Rectal smooth muscle tissue (tissue), 1 donor: ENCODE results near the gene SESN2.

Experiments
- H3K27ac ChIP-seq: one replicate; pipeline ENCODE4 v1.7.0; 2013; ENCODE audit warnings: low read depth, low read length, inconsistent platforms
- H3K27me3 ChIP-seq: one replicate; pipeline ENCODE4 v1.7.0; 2013; ENCODE audit warnings: low read length; ENCODE audit not compliant: control insufficient read depth, insufficient read depth
- H3K36me3 ChIP-seq: one replicate; pipeline ENCODE4 v1.7.0; 2013; ENCODE audit warnings: low read length; ENCODE audit not compliant: control insufficient read depth, insufficient read depth
- H3K4me1 ChIP-seq: one replicate; pipeline ENCODE4 v1.7.0; 2013; ENCODE audit warnings: low read length; ENCODE audit not compliant: control insufficient read depth, insufficient read depth
- H3K4me3 ChIP-seq: one replicate; pipeline ENCODE4 v1.7.0; 2013; ENCODE audit warnings: low read length
- H3K9ac ChIP-seq: one replicate; pipeline ENCODE4 v1.7.0; 2013; ENCODE audit warnings: low read length

The SESN2 gene, protein sequence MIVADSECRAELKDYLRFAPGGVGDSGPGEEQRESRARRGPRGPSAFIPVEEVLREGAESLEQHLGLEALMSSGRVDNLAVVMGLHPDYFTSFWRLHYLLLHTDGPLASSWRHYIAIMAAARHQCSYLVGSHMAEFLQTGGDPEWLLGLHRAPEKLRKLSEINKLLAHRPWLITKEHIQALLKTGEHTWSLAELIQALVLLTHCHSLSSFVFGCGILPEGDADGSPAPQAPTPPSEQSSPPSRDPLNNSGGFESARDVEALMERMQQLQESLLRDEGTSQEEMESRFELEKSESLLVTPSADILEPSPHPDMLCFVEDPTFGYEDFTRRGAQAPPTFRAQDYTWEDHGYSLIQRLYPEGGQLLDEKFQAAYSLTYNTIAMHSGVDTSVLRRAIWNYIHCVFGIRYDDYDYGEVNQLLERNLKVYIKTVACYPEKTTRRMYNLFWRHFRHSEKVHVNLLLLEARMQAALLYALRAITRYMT

GRCh38 chr1:28259252-28259933, at the start of gene SESN2:
Gene SESN2, plus strand, starts transcription at chr1:28259518. Its CDS starts 330 bp downstream, at chr1:28259848.
- H3K36me3 ChIP-seq: no peaks in the 10 kb centered on the region
- no peaks in the 10 kb centered on the region for H3K27me3 ChIP-seq
- peak within 1 kb of the TSS; percentile 95 for H3K4me3 ChIP-seq
- peak within 1 kb of the TSS; percentile 62 for H3K9ac ChIP-seq
- H3K27ac ChIP-seq: peak within 1 kb of the TSS; percentile 86
- H3K4me1 ChIP-seq: peaks cover 2% of the 10 kb centered on the region

- H3K36me3 ChIP-seq: peaks cover 23% of the 10 kb centered on the region
- no peak overlapping the region for H3K4me3 ChIP-seq
- H3K9ac ChIP-seq: no peak overlapping the region
- no peaks in the 10 kb centered on the region for H3K27me3 ChIP-seq
- H3K27ac ChIP-seq: no peak overlapping the region
- H3K4me1 ChIP-seq: no peaks in the 10 kb centered on the region
Observed at GRCh38 chr1:28209700-28210099, 49.6 kb upstream of the SESN2 start.

- no peaks in the 10 kb centered on the region for H3K27me3 ChIP-seq
- peaks cover 20% of the 10 kb centered on the region for H3K36me3 ChIP-seq
- no peak overlapping the region for H3K27ac ChIP-seq
- H3K4me3 ChIP-seq: no peak overlapping the region
- no peak overlapping the region for H3K9ac ChIP-seq
- H3K4me1 ChIP-seq: no peaks in the 10 kb centered on the region
Observed at GRCh38 chr1:28213315-28213714, 46.0 kb upstream of the SESN2 start.

GRCh38 chr1:28229089-28229488, 30.2 kb upstream of the SESN2 start:
- no peaks in the 10 kb centered on the region for H3K27me3 ChIP-seq
- H3K4me1 ChIP-seq: peaks cover 8% of the 10 kb centered on the region
- H3K27ac ChIP-seq: no peak overlapping the region
- H3K9ac ChIP-seq: no peak overlapping the region
- peaks cover 10% of the 10 kb centered on the region for H3K36me3 ChIP-seq
- H3K4me3 ChIP-seq: no peak overlapping the region

DNA sequence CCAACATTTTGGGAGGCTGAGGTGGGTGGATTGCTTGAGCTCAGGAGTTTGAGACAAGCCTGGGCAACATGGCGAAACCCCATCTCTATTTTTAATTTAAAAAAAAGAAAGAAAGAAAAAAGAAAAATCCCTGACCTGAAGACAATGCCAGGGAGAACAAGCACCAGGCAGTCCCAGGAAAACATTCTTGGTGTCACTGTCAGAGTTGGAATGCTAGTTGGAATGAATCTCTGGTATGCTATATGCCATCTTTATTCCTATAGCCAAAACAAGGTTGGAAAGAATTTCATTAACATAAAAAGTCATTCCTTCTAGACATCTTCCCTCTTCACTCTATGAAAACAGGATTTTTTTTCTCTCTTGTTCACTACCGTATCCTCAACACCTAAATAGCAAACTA, 29.3 kb upstream of the SESN2 start:
- no peak overlapping the region for H3K27ac ChIP-seq
- peaks cover 8% of the 10 kb centered on the region for H3K4me1 ChIP-seq
- H3K36me3 ChIP-seq: peaks cover 10% of the 10 kb centered on the region
- no peaks in the 10 kb centered on the region for H3K27me3 ChIP-seq
- H3K4me3 ChIP-seq: no peak overlapping the region
- no peak overlapping the region for H3K9ac ChIP-seq

GRCh38 chr1:28232558-28233263, 26.6 kb upstream of the SESN2 start, which contains the start of gene DNAJC8:
Gene DNAJC8, minus strand, starts transcription at chr1:28233029. Its CDS starts 31 bp downstream, at chr1:28232998.
- Histone ChIP-seq H3K36me3 (peaks cover 5% of the 10 kb centered on the region), H3K4me1 (peaks cover 17% of the 10 kb centered on the region), H3K27ac (peak within 1 kb of the TSS; percentile 83), H3K4me3 (peak within 1 kb of the TSS; percentile 100), H3K27me3 (no peaks in the 10 kb centered on the region), H3K9ac (peak within 1 kb of the TSS; percentile 100)

DNA sequence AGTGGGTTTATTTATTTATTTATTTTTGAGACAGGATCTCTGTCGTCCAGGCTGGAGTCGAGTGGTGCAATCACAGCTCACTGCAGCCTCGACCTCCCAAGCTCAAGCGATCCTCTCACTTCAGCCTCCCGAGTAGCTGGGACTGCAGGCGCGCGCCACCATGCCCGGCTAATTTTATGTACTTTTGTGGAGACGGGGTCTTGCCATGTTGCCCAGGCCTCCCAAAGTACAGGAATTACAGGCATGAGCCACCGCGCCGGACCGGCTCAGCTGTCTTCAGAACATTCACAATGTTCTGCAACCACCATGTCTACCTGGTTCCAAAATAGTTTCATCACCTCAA, 26.1 kb upstream of the SESN2 start:
- H3K4me1 ChIP-seq: peaks cover 17% of the 10 kb centered on the region
- peak overlapping the region; percentile 100 for H3K4me3 ChIP-seq
- H3K36me3 ChIP-seq: peaks cover 7% of the 10 kb centered on the region
- no peak overlapping the region for H3K27ac ChIP-seq
- H3K9ac ChIP-seq: no peak overlapping the region
- H3K27me3 ChIP-seq: no peaks in the 10 kb centered on the region

GRCh38 chr1:28235755-28236655, 23.3 kb upstream of the SESN2 start, which contains the start of gene ATP5IF1:
Gene ATP5IF1, plus strand, starts transcription at chr1:28236124. Its CDS starts 60 bp downstream, at chr1:28236184.
- H3K9ac ChIP-seq: peak within 1 kb of the TSS; percentile 76
- H3K4me3 ChIP-seq: peak within 1 kb of the TSS; percentile 99
- H3K36me3 ChIP-seq: peaks cover 3% of the 10 kb centered on the region
- no peaks in the 10 kb centered on the region for H3K27me3 ChIP-seq
- H3K4me1 ChIP-seq: peaks cover 17% of the 10 kb centered on the region
- peak within 1 kb of the TSS; percentile 91 for H3K27ac ChIP-seq

DNA sequence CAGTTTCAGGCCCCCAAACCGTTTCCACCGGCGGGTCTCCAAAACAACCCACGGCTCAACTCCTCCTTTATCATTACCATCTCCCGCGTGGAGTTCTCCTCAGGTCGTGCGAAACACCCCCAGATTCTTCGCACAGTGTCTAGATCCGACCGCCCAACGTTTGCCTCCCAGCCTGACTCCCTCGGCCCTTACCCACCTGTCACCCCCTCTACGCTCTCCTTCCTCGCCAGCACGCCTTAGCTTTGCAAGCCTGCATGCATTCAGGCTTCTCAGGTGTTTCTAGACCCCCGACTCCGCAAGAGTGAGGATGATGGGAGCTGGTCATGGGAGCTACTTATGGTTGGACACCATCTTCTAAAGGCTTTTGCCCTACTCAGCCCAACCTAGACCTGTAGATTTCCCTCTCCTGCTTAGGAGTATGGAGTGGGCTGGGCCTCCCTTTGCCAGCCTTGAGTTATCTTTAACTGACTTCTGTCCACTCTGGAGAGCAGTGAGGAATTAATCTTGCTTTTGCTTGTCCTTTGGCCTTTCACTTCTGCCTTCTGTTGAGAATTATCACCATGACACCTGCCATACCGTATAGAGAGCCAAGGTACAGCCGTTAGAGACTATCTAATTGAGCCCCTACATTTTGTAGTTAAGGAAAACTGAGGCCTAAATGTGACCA, 22.5 kb upstream of the SESN2 start:
- Histone ChIP-seq H3K36me3 (peaks cover 3% of the 10 kb centered on the region), H3K9ac (peak overlapping the region; percentile 76), H3K4me1 (peaks cover 17% of the 10 kb centered on the region), H3K27ac (peak overlapping the region; percentile 91), H3K27me3 (no peaks in the 10 kb centered on the region), H3K4me3 (peak overlapping the region; percentile 99)

- Histone ChIP-seq H3K27ac (no peak overlapping the region), H3K27me3 (no peaks in the 10 kb centered on the region), H3K4me1 (peaks cover 9% of the 10 kb centered on the region), H3K4me3 (no peak overlapping the region), H3K36me3 (peaks cover 3% of the 10 kb centered on the region), H3K9ac (no peak overlapping the region)
Observed at GRCh38 chr1:28239004-28239403, 20.3 kb upstream of the SESN2 start.

- Histone ChIP-seq H3K9ac (no peak overlapping the region), H3K4me1 (peaks cover 9% of the 10 kb centered on the region), H3K36me3 (peaks cover 3% of the 10 kb centered on the region), H3K4me3 (no peak overlapping the region), H3K27ac (no peak overlapping the region), H3K27me3 (no peaks in the 10 kb centered on the region)
Observed at GRCh38 chr1:28240024-28240423, 19.3 kb upstream of the SESN2 start.
